ENCODE data around the gene CTU2.

The CTU2 gene

GRCh38 chr16:88759976-88760350, 53.7 kb downstream of the CTU2 start:
- no peak for DNase-seq (ENCODE audit: low read depth in 2 of 3, low spot score in 1 of 3)

- no peak for DNase-seq (ENCODE audit: low read depth in 2 of 3, low spot score in 1 of 3)
Observed at GRCh38 chr16:88760424-88761142, 54.3 kb downstream of the CTU2 start.

- DNase-seq (ENCODE audit: low read depth in 2 of 3, low spot score in 1 of 3), result no peak
Observed at GRCh38 chr16:88761143-88761534, 54.8 kb downstream of the CTU2 start.

GRCh38 chr16:88761830-88762229, 55.5 kb downstream of the CTU2 start:
- no peak for DNase-seq (ENCODE audit: low read depth in 2 of 3, low spot score in 1 of 3)

DNA sequence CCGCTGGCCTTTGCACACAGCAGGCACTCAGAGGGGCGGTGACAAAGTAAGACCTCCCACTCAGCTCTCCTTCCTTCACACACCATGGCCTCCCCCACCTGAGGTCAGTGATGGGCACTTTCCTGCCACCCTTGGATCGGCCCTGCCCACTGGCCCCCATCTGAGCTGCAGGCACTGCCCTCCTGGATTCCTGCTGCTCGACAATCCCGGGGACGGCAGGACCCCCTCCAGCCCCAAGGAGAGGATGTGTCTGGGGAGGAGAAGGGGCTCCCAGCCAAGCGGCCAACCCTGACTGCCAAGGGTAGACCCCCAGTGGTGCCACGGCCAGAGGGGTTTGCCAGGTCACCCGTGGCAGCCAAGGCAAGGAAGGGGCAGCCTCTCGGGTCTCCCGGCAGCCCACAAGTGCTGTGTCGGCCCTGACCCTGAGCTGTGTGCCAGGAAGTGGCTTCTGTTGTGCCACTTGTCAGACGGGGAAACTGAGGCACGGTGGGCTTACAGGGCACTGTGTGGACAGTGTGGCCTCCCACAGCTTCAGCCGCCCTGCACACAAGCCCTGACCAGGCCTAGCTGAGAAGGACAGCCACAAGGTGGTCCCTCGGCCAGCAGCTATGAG, 56.1 kb downstream of the CTU2 start:
- no peak for DNase-seq (ENCODE audit: low read depth in 2 of 3, low spot score in 1 of 3)

DNA sequence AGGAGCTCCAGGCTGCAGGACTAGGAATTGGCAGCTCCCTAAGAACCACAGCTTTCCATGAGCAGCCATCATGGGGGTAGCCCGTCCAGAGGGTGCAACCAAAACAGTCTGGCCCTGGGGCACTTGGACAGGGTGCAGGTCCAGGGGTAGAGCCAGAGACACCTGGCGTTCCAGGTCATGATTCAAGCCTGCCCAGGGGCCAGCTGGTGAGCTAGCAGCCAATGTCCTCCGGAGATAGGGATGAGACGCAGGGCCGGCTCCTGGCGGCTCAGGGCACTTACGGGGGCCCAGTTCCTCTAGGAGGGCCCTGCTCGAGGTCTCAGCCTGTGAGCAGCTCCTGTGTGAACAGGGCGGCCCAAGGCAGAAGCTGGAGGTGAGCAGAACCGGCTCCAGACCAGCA, 56.6 kb downstream of the CTU2 start:
- no peak for DNase-seq (ENCODE audit: low read depth in 2 of 3, low spot score in 1 of 3)

DNA sequence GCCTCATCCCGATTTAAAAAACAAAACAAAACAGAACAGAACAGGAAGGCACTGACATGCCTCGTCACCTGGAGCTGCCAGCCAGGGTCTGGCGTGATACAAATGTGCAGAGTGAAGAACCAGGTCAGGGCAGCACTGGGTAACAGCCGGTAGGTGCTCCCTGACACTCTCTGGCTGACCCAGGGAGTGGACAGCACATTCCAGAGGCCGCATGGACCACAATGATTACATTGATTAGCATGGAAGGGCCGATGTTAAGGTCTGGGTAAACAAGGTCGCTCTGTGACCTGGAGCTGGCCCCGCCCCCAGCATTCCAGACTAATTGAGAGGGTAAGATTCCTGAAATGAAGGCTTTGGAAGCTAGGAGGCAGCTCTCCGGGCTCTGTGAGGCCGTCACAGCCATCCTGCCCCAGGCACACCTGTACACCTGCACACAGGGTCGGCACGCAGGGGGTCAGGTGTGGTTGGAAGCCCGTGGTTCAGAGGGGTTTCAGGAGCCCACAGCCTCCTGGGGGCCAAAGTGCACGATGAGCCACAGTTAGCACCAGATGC, 57.3 kb downstream of the CTU2 start:
- DNase-seq (ENCODE audit: low read depth in 2 of 3, low spot score in 1 of 3), result no peak

DNA sequence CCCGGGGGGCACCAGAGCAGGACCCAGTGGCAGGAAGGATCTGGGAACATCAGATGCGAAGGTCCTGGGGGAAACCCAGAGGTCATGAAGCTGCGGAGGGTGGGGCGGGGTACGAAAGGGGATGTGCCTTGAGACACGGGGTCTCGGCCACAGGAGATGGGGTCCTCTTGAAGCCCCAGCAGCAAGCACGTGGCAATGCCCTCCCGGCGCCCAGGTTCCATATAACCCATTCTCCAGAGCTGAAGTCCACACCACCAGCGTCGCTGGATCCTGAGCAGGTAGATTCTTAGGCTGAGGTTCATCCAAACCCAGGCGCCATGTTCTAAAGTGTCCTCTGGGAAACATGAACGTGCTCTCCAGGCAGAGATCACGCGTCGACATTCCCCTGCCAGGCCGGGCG, 57.8 kb downstream of the CTU2 start:
- DNase-seq (ENCODE audit: low read depth in 2 of 3, low spot score in 1 of 3), result no peak

- no peak for DNase-seq (ENCODE audit: low read depth in 2 of 3, low spot score in 1 of 3)
Observed at GRCh38 chr16:88764913-88765349, 58.6 kb downstream of the CTU2 start.
